DND-41 (cell line): ENCODE data around the gene NAA16.

ENCODE experiments used
- ATAC-seq: fragments of 200-7000 bp; cut with Tn5 transposase; 3 replicates; pipeline ENCODE4 v1.9.1; 2021; ENCODE audit warnings: low read depth; ENCODE audit not compliant: insufficient read depth
- DNase-seq: peaks from one replicate; pipeline ENCODE4 v3.0.0-alpha.2; 2020
- H2AFZ ChIP-seq: 2 replicates; pipeline ENCODE4 v1.6.0; 2012; ENCODE audit warnings: low read depth, low read length
- H3K27ac ChIP-seq: 2 replicates; pipeline ENCODE4 v1.5.1; 2012; ENCODE audit warnings: low read length, inconsistent platforms
- H3K27me3 ChIP-seq: fragments of 200-600 bp; sonication (generic); 2 replicates; pipeline ENCODE4 v1.6.0; 2012; ENCODE audit warnings: low read length, mild to moderate bottlenecking, inconsistent platforms; ENCODE audit not compliant: insufficient read depth, poor library complexity
- H3K36me3 ChIP-seq: 2 replicates; pipeline ENCODE4 v1.5.1; 2012; ENCODE audit warnings: low read length, inconsistent platforms; ENCODE audit not compliant: insufficient read depth
- H3K4me1 ChIP-seq: 2 replicates; pipeline ENCODE4 v1.5.1; 2012; ENCODE audit warnings: mild to moderate bottlenecking, low read length; ENCODE audit not compliant: insufficient read depth
- H3K4me2 ChIP-seq: 2 replicates; pipeline ENCODE4 v1.6.0; 2012; ENCODE audit warnings: mild to moderate bottlenecking, moderate library complexity, low read length, inconsistent platforms; ENCODE audit not compliant: insufficient read depth
- H3K4me3 ChIP-seq, 2 experiments: fragments of 200-600 bp in 1 of 2; shearing (Covaris generic) in 1 of 2; 2 replicates each; pipeline ENCODE4 v1.5.1; 2012 to 2016; ENCODE audit warnings: inconsistent platforms in 2 of 2, low read length in 2 of 2, mild to moderate bottlenecking in 2 of 2, low read depth in 1 of 2, moderate library complexity in 1 of 2
- H3K79me2 ChIP-seq: 2 replicates; pipeline ENCODE4 v1.6.0; 2012; ENCODE audit warnings: low read length, inconsistent platforms; ENCODE audit not compliant: insufficient read depth
- H3K9ac ChIP-seq: 2 replicates; pipeline ENCODE4 v1.6.0; 2012; ENCODE audit warnings: low read depth, mild to moderate bottlenecking, inconsistent platforms, low read length, moderate library complexity
- H3K9me3 ChIP-seq: 2 replicates; pipeline ENCODE4 v1.5.1; 2012; ENCODE audit warnings: low read length, moderate library complexity, mild to moderate bottlenecking, inconsistent platforms; ENCODE audit not compliant: insufficient read depth, severe bottlenecking
- H4K20me1 ChIP-seq: 2 replicates; pipeline ENCODE4 v1.6.0; 2012; ENCODE audit warnings: low read length; ENCODE audit not compliant: insufficient read depth
- EZH2 ChIP-seq: IDR thresholded peaks from 3 replicates; pipeline ENCODE4 v1.6.1; 2012; ENCODE audit warnings: borderline replicate concordance, low read depth, mild to moderate bottlenecking, moderate library complexity, low read length, inconsistent platforms; ENCODE audit not compliant: severe bottlenecking
- TF ChIP-seq, protein P1 (sequence below): IDR thresholded peaks from 2 replicates; pipeline ENCODE4 v1.5.1; 2012; ENCODE audit warnings: borderline replicate concordance, low read length, moderate library complexity, mild to moderate bottlenecking; ENCODE audit not compliant: poor library complexity, severe bottlenecking; ENCODE audit errors: extremely low read depth

NAA16 gene

DNA sequence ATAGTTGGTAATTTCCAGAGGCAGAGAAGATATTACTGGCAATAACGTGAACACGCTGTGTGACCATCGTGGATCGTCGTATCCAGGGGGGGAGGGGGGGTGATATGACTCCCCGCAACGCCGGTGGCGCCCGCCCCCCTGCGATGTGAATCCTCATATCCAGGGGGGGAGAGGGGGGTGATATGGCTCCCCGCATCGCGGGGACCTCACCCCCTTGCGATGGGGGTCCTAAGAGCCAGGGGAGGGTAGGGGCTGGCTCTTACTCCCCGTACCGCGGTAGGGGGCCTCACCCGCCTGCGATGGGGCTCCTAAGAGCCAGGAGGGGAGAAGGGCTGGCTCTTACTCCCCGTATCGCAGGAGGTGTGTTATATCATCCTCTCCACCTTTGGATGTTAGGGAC, 115.0 kb downstream of the NAA16 start:
- H3K4me1 ChIP-seq = no peaks in the 10 kb centered on the region

More for the DNA sequence above, 115.0 kb downstream of the NAA16 start:
- Histone ChIP-seq H3K9ac (no peak overlapping the region), H2AFZ (no peak overlapping the region), H4K20me1 (no peaks in the 10 kb centered on the region), H3K27ac (no peak overlapping the region), H3K4me2 (no peak overlapping the region), H3K27me3 (no peaks in the 10 kb centered on the region), H3K36me3 (no peaks in the 10 kb centered on the region), H3K4me3 (no peak overlapping the region), H3K79me2 (no peaks in the 10 kb centered on the region), H3K9me3 (peaks cover 8% of the 10 kb centered on the region)
- ATAC-seq (peak; percentile 48; the same call in 2 of the 3 replicates), DNase-seq (no peak)
- TF ChIP-seq, protein P1, sequence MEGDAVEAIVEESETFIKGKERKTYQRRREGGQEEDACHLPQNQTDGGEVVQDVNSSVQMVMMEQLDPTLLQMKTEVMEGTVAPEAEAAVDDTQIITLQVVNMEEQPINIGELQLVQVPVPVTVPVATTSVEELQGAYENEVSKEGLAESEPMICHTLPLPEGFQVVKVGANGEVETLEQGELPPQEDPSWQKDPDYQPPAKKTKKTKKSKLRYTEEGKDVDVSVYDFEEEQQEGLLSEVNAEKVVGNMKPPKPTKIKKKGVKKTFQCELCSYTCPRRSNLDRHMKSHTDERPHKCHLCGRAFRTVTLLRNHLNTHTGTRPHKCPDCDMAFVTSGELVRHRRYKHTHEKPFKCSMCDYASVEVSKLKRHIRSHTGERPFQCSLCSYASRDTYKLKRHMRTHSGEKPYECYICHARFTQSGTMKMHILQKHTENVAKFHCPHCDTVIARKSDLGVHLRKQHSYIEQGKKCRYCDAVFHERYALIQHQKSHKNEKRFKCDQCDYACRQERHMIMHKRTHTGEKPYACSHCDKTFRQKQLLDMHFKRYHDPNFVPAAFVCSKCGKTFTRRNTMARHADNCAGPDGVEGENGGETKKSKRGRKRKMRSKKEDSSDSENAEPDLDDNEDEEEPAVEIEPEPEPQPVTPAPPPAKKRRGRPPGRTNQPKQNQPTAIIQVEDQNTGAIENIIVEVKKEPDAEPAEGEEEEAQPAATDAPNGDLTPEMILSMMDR = no peak
- TF ChIP-seq EZH2 = no peak
